ENCODE measurements around the gene MCC. TPM values are rescaled to one million over a fixed set of nuclear protein-coding genes. Genes with fewer than 3 reads are reported as not detected.

MCC gene
- total RNA-seq, 1 donor from 2014 or later, result 2.5 TPM

GRCh38 chr5:113054899-113055298, 433.4 kb downstream of the MCC start:
- H3K27me3 ChIP-seq, result no peaks in the 10 kb centered on the region
- peaks cover 5% of the 10 kb centered on the region for H3K36me3 Mint-ChIP-seq
- H3K9ac ChIP-seq, result no peak overlapping the region
- TF ChIP-seq CTCF (IDR thresholded peaks at IDR 0.05), result no peak
- TF ChIP-seq EZH2phosphoT487 (IDR thresholded peaks at IDR 0.05), result no peak
- no peak for TF ChIP-seq EZH2 (IDR thresholded peaks at IDR 0.05)
- H3F3A ChIP-seq (ENCODE audit: low read depth), result no peaks in the 10 kb centered on the region
- no peaks in the 10 kb centered on the region for H3K9me3 ChIP-seq (ENCODE audit: low read depth)
- H3K4me2 ChIP-seq, result no peak overlapping the region
- H3K9me3 Mint-ChIP-seq, result no peaks in the 10 kb centered on the region
- H3K27me3 Mint-ChIP-seq (ENCODE audit: insufficient read depth, low read depth), result peaks cover 6% of the 10 kb centered on the region
- peaks cover 28% of the 10 kb centered on the region for H3K4me1 Mint-ChIP-seq
- no peaks in the 10 kb centered on the region for H3K79me2 ChIP-seq (ENCODE audit: low read depth)
- no peaks in the 10 kb centered on the region for H3K36me3 ChIP-seq
- H3K4me1 ChIP-seq, result peaks cover 10% of the 10 kb centered on the region
- no peak overlapping the region for H2AFZ ChIP-seq (replicated peaks)
- no peak overlapping the region for H3K4me3 Mint-ChIP-seq
- no peak overlapping the region for H3K4me3 ChIP-seq
- DNase-seq (ENCODE audit: low spot score), result no peak
- H3K27ac Mint-ChIP-seq, result no peak overlapping the region
- no peak overlapping the region for H3K27ac ChIP-seq
- no peaks in the 10 kb centered on the region for H4K20me1 ChIP-seq (ENCODE audit: low read depth)

DNA sequence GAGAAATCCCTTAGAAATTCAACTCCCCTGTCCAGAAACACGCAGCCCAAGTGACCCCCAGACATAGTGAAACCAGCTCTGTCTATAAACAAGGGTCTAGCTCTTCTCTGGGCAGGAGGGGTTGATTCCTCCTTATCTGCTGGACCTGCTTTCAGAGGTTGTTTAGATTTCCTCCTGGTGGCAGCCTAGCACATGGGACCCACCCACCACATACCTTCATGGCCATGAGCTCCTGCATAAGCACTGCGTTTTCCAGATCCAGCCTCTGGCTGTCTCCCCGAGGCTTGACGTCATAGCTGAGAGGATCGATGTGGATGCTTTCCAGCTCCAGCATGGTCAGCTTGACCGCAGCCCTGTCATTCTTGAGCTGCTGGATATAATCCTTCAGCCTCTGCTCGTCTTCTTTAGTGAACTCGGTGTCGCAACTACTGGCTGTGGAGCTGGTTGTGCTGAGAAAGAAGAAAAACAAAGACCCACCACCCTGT, 434.7 kb downstream of the MCC start:
- Histone ChIP-seq H3K4me1 (no peaks in the 10 kb centered on the region), H3K4me2 (no peak overlapping the region), H3K4me3 (no peak overlapping the region), H3K36me3 (no peaks in the 10 kb centered on the region), H3K27me3 (no peaks in the 10 kb centered on the region), H2AFZ (replicated peaks) (no peak overlapping the region), H3K79me2 (ENCODE audit: low read depth) (no peaks in the 10 kb centered on the region), H4K20me1 (ENCODE audit: low read depth) (no peaks in the 10 kb centered on the region), H3K27ac (no peak overlapping the region), H3F3A (ENCODE audit: low read depth) (no peaks in the 10 kb centered on the region), H3K9ac (no peak overlapping the region), H3K9me3 (ENCODE audit: low read depth) (no peaks in the 10 kb centered on the region)
- TF ChIP-seq EZH2 (IDR thresholded peaks at IDR 0.05), result no peak
- no peak for TF ChIP-seq CTCF (IDR thresholded peaks at IDR 0.05)
- no peak for TF ChIP-seq EZH2phosphoT487 (IDR thresholded peaks at IDR 0.05)
- H3K9me3 Mint-ChIP-seq, result no peaks in the 10 kb centered on the region
- DNase-seq (ENCODE audit: low spot score), result no peak
- peaks cover 6% of the 10 kb centered on the region for H3K27me3 Mint-ChIP-seq (ENCODE audit: insufficient read depth, low read depth)
- H3K4me3 Mint-ChIP-seq, result no peak overlapping the region
- peaks cover 15% of the 10 kb centered on the region for H3K4me1 Mint-ChIP-seq
- peaks cover 7% of the 10 kb centered on the region for H3K36me3 Mint-ChIP-seq
- H3K27ac Mint-ChIP-seq, result no peak overlapping the region

- Histone ChIP-seq H3K9me3 (ENCODE audit: low read depth) (no peaks in the 10 kb centered on the region), H3K4me2 (no peak overlapping the region), H2AFZ (replicated peaks) (no peak overlapping the region), H4K20me1 (ENCODE audit: low read depth) (no peaks in the 10 kb centered on the region), H3K9ac (no peak overlapping the region), H3K27ac (no peak overlapping the region), H3K79me2 (ENCODE audit: low read depth) (no peaks in the 10 kb centered on the region), H3K27me3 (no peaks in the 10 kb centered on the region), H3K4me1 (no peaks in the 10 kb centered on the region), H3F3A (ENCODE audit: low read depth) (no peaks in the 10 kb centered on the region), H3K4me3 (no peak overlapping the region), H3K36me3 (no peaks in the 10 kb centered on the region)
- Mint-ChIP-seq H3K4me1 (peaks cover 7% of the 10 kb centered on the region), H3K4me3 (no peak overlapping the region), H3K27me3 (ENCODE audit: insufficient read depth, low read depth) (peaks cover 6% of the 10 kb centered on the region), H3K36me3 (peaks cover 7% of the 10 kb centered on the region), H3K9me3 (no peaks in the 10 kb centered on the region), H3K27ac (peak overlapping the region; percentile 34)
- no peak for DNase-seq (ENCODE audit: low spot score)
- TF ChIP-seq EZH2phosphoT487 (IDR thresholded peaks at IDR 0.05) (no peak), CTCF (IDR thresholded peaks at IDR 0.05) (no peak)
These were observed 436.0 kb downstream of the MCC start for GRCh38 chr5:113052041-113052795.
